Suprapubic skin (tissue), 4 donors: Measurements from ENCODE around the gene CTNNA1. TPM values are rescaled to one million over a fixed set of nuclear protein-coding genes. Genes with fewer than 3 reads are reported as not detected.

ENCODE experiments used
- DNase-seq, 2 donors: peaks; one replicate each; pipeline ENCODE4 v3.0.0-alpha.2; 2019; ENCODE audit warnings: low spot score in 2 of 2
- H3K27ac ChIP-seq: fragments of 200-600 bp; sonication (generic); one replicate; pipeline ENCODE4 v1.5.1; 2019
- H3K27me3 ChIP-seq: fragments of 200-600 bp; sonication (generic); one replicate; pipeline ENCODE4 v1.5.1; 2019
- H3K36me3 ChIP-seq: fragments of 200-600 bp; sonication (generic); one replicate; pipeline ENCODE4 v1.5.1; 2019
- H3K4me1 ChIP-seq: fragments of 200-600 bp; sonication (generic); one replicate; pipeline ENCODE4 v1.5.1; 2019
- H3K4me3 ChIP-seq: fragments of 200-600 bp; sonication (generic); one replicate; pipeline ENCODE4 v1.5.1; 2019; ENCODE audit warnings: mild to moderate bottlenecking
- H3K9me3 ChIP-seq: fragments of 200-600 bp; sonication (generic); one replicate; pipeline ENCODE4 v1.5.1; 2019
- CTCF ChIP-seq, 2 donors: fragments of 200-600 bp in 1 of 2; fragments of 450-650 bp in 1 of 2; sonication (generic) in 1 of 2; IDR thresholded peaks; one replicate each; pipeline ENCODE4 v1.5.1; 2016 to 2019; ENCODE audit warnings: antibody characterized with exemption in 2 of 2, mild to moderate bottlenecking in 1 of 2, moderate library complexity in 1 of 2
- EP300 ChIP-seq: sonication (generic); formaldehyde crosslinking; IDR thresholded peaks from one replicate; pipeline ENCODE4 v1.6.1; 2017; ENCODE audit warnings: antibody characterized with exemption
- POLR2A ChIP-seq, 2 donors: fragments of 450-650 bp; IDR thresholded peaks; one replicate each; pipeline ENCODE4 v1.6.1; 2017; ENCODE audit warnings: antibody characterized with exemption in 2 of 2, mild to moderate bottlenecking in 2 of 2, moderate library complexity in 2 of 2
- POLR2AphosphoS5 ChIP-seq, 3 donors: sonication (generic); formaldehyde crosslinking; IDR thresholded peaks; one replicate each; pipeline ENCODE4 v1.6.1; 2017; ENCODE audit warnings: antibody characterized with exemption in 3 of 3
- WGBS: methylation state at CpG from one replicate; pipeline ENCODE4 v1.1.5; 2018; 5-methylcytosine and 5-hydroxymethylcytosine counted together
- total RNA-seq, 4 donors: library from RNA; depleted of rRNA; stranded (reverse); fragments of >200 nt; gene quantifications; one replicate each; pipeline ENCODE4 v1.1.0, GENCODE V29; 2016

Gene CTNNA1
- total RNA-seq, 4 donors from 2014 or later, result 260 to 332 (median 279) TPM

GRCh38 chr5:138775034-138775433 is 21.8 kb downstream of the CTNNA1 start:
- peaks cover 17% of the 10 kb centered on the region for H3K4me1 ChIP-seq
- 92% methylated on average over 1 of the region's 1 CpG for WGBS
- H3K36me3 ChIP-seq, result peaks cover 4% of the 10 kb centered on the region
- DNase-seq, result no peak
- no peak overlapping the region for H3K4me3 ChIP-seq
- H3K27me3 ChIP-seq, result no peaks in the 10 kb centered on the region
- TF ChIP-seq EP300, result no peak
- no peak for TF ChIP-seq CTCF (IDR thresholded peaks at IDR 0.05)
- no peak for TF ChIP-seq POLR2AphosphoS5 (IDR thresholded peaks at IDR 0.05)
- no peak for TF ChIP-seq POLR2A (IDR thresholded peaks at IDR 0.05)
- no peaks in the 10 kb centered on the region for H3K9me3 ChIP-seq
- no peak overlapping the region for H3K27ac ChIP-seq

- TF ChIP-seq CTCF (IDR thresholded peaks at IDR 0.05) (no peak), POLR2AphosphoS5 (IDR thresholded peaks at IDR 0.05) (no peak), EP300 (no peak), POLR2A (IDR thresholded peaks at IDR 0.05) (no peak)
- WGBS, result 94% methylated on average over 11 of the region's 11 CpGs
- H3K4me1 ChIP-seq, result no peaks in the 10 kb centered on the region
Measured at GRCh38 chr5:138778234-138778633, 25.0 kb downstream of the CTNNA1 start.

GRCh38 chr5:138783976-138784375 is 30.8 kb downstream of the CTNNA1 start:
- no peak for TF ChIP-seq CTCF (IDR thresholded peaks at IDR 0.05)
- no peak for TF ChIP-seq POLR2AphosphoS5 (IDR thresholded peaks at IDR 0.05)
- TF ChIP-seq EP300, result no peak
- no peak for TF ChIP-seq POLR2A (IDR thresholded peaks at IDR 0.05)
- WGBS, result 87% methylated on average over 7 of the region's 7 CpGs
- no peak overlapping the region for H3K4me3 ChIP-seq
- no peaks in the 10 kb centered on the region for H3K4me1 ChIP-seq
- no peaks in the 10 kb centered on the region for H3K9me3 ChIP-seq
- no peak overlapping the region for H3K27ac ChIP-seq
- no peak for DNase-seq
- H3K27me3 ChIP-seq, result no peaks in the 10 kb centered on the region
- peaks cover 35% of the 10 kb centered on the region for H3K36me3 ChIP-seq

More at GRCh38 chr5:138778234-138778633, 25.0 kb downstream of the CTNNA1 start:
- no peak overlapping the region for H3K4me3 ChIP-seq
- no peak overlapping the region for H3K27ac ChIP-seq
- peaks cover 16% of the 10 kb centered on the region for H3K36me3 ChIP-seq
- no peaks in the 10 kb centered on the region for H3K27me3 ChIP-seq
- no peak for DNase-seq
- H3K9me3 ChIP-seq, result no peaks in the 10 kb centered on the region

- WGBS, result 100% methylated on average over 1 of the region's 1 CpG
- peaks cover 35% of the 10 kb centered on the region for H3K36me3 ChIP-seq
- no peak for TF ChIP-seq EP300
- TF ChIP-seq CTCF (IDR thresholded peaks at IDR 0.05), result no peak
- no peak for TF ChIP-seq POLR2A (IDR thresholded peaks at IDR 0.05)
- no peak for TF ChIP-seq POLR2AphosphoS5 (IDR thresholded peaks at IDR 0.05)
- H3K27me3 ChIP-seq, result no peaks in the 10 kb centered on the region
- no peak for DNase-seq
- no peak overlapping the region for H3K4me3 ChIP-seq
- H3K9me3 ChIP-seq, result no peaks in the 10 kb centered on the region
- no peak overlapping the region for H3K27ac ChIP-seq
- H3K4me1 ChIP-seq, result no peaks in the 10 kb centered on the region
Measured at GRCh38 chr5:138784590-138784989, 31.4 kb downstream of the CTNNA1 start.

GRCh38 chr5:138789771-138790242 is 36.6 kb downstream of the CTNNA1 start:
- Histone ChIP-seq H3K27me3 (no peaks in the 10 kb centered on the region), H3K4me3 (no peak overlapping the region), H3K36me3 (peaks cover 16% of the 10 kb centered on the region), H3K4me1 (peaks cover 25% of the 10 kb centered on the region), H3K9me3 (no peaks in the 10 kb centered on the region), H3K27ac (no peak overlapping the region)
- DNase-seq, result no peak
- TF ChIP-seq POLR2AphosphoS5 (IDR thresholded peaks at IDR 0.05) (no peak), POLR2A (IDR thresholded peaks at IDR 0.05) (no peak), EP300 (no peak), CTCF (IDR thresholded peaks at IDR 0.05) (peak in 1 of 2 donors; percentile 44)
